Gastroesophageal sphincter (tissue), 3 donors: ENCODE measurements around the gene ANKRD18B.
"Not testable (repeated sequence)": the region's sequence is repeated elsewhere in the genome, so short reads cannot be mapped to it uniquely, and the experiment has no call there.

Source experiments
- EP300 ChIP-seq: sonication (generic); formaldehyde crosslinking; IDR thresholded peaks from one replicate; pipeline ENCODE4 v1.6.1; 2017; ENCODE audit warnings: antibody characterized with exemption, mild to moderate bottlenecking
- POLR2AphosphoS5 ChIP-seq: sonication (generic); formaldehyde crosslinking; IDR thresholded peaks from one replicate; pipeline ENCODE4 v1.6.1; 2017; ENCODE audit warnings: antibody characterized with exemption
- TF ChIP-seq, protein P1 (sequence below), 4 experiments: fragments of 200-600 bp in 2 of 4; fragments of 450-650 bp in 2 of 4; sonication (generic) in 1 of 4; IDR thresholded peaks; one replicate each; pipeline ENCODE4 v1.5.1; 2017 to 2019; ENCODE audit warnings: antibody characterized with exemption in 4 of 4, mild to moderate bottlenecking in 2 of 4, moderate library complexity in 2 of 4

DNA sequence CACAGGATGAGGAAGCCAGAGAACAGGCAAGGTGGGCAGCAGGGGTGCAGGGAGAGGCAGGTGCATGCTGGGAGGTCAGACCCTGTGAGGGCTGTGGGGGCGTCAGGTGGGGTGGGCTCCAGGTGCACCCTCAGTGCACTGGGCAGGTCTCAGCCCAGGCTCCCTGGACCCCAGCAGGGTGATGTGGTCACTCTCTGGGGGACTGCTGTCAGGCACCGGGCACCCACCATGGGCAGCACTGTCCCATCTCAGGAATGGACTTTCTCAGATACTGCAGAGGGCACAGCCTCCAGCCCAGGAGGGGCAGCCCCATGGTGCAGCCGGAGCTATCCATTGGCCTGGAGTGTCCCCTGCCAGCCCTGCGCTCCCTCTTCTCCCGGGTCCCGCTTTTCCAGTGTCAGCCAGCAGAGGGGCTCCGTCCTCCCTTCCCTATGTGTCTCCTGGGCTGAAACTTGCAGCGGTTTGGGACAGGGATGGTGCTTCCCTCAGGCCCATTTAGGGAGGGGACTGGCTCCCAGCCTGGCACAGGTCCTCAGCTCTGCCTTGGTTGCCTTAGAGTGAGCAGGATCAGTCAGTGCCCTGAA, 74.8 kb downstream of the ANKRD18B start:
- TF ChIP-seq, protein P1, sequence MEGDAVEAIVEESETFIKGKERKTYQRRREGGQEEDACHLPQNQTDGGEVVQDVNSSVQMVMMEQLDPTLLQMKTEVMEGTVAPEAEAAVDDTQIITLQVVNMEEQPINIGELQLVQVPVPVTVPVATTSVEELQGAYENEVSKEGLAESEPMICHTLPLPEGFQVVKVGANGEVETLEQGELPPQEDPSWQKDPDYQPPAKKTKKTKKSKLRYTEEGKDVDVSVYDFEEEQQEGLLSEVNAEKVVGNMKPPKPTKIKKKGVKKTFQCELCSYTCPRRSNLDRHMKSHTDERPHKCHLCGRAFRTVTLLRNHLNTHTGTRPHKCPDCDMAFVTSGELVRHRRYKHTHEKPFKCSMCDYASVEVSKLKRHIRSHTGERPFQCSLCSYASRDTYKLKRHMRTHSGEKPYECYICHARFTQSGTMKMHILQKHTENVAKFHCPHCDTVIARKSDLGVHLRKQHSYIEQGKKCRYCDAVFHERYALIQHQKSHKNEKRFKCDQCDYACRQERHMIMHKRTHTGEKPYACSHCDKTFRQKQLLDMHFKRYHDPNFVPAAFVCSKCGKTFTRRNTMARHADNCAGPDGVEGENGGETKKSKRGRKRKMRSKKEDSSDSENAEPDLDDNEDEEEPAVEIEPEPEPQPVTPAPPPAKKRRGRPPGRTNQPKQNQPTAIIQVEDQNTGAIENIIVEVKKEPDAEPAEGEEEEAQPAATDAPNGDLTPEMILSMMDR (IDR thresholded peaks at IDR 0.05): not testable (repeated sequence)
- TF ChIP-seq POLR2AphosphoS5, EP300: not testable (repeated sequence)
